Type B pancreatic cell (in vitro differentiated cells): ENCODE measurements around the gene DDR1. TPM values are rescaled to one million over a fixed set of nuclear protein-coding genes. Genes with fewer than 3 reads are reported as not detected.
"Not testable (repeated sequence)": the region's sequence is repeated elsewhere in the genome, so short reads cannot be mapped to it uniquely, and the experiment has no call there.

Experiments used
- DNase-seq: peaks from one replicate; pipeline ENCODE4 v3.0.0; 2021; ENCODE audit warnings: mixed read lengths; ENCODE audit not compliant: unreplicated experiment; ENCODE audit errors: extremely low spot score
- H3K27ac Mint-ChIP-seq: 2 replicates; pipeline ENCODE4 v1.8.0; 2021; ENCODE audit warnings: mild to moderate bottlenecking, mixed read lengths
- H3K27me3 Mint-ChIP-seq: 2 replicates; pipeline ENCODE4 v1.8.0; 2021; ENCODE audit warnings: mixed read lengths
- H3K36me3 Mint-ChIP-seq: 2 replicates; pipeline ENCODE4 v1.8.0; 2021; ENCODE audit warnings: mixed read lengths
- H3K4me1 Mint-ChIP-seq: one replicate; pipeline ENCODE4 v1.8.0; 2021; ENCODE audit warnings: mixed read lengths; ENCODE audit not compliant: unreplicated experiment
- H3K4me3 Mint-ChIP-seq: 2 replicates; pipeline ENCODE4 v1.8.0; 2021; ENCODE audit warnings: mild to moderate bottlenecking, mixed read lengths
- H3K9me3 Mint-ChIP-seq: 2 replicates; pipeline ENCODE4 v1.8.0; 2021; ENCODE audit warnings: mixed read lengths
- CTCF ChIP-seq: fragments of 200-600 bp; sonication (generic); conservative IDR thresholded peaks from 2 replicates; pipeline ENCODE4 v1.5.0; 2021; ENCODE audit warnings: antibody characterized with exemption, mild to moderate bottlenecking
- total RNA-seq: library from RNA; stranded (reverse); gene quantifications from 2 replicates; pipeline ENCODE4 v1.2.1, GENCODE V29; 2021; ENCODE audit warnings: low replicate concordance

The DDR1 gene
- total RNA-seq, 1 donor from 2014 or later: 197 TPM

- Mint-ChIP-seq H3K36me3 (peaks cover 9% of the 10 kb centered on the region), H3K27ac (no peak overlapping the region), H3K4me3 (no peak overlapping the region), H3K27me3 (no peaks in the 10 kb centered on the region), H3K9me3 (no peaks in the 10 kb centered on the region), H3K4me1 (peaks cover 7% of the 10 kb centered on the region)
- no peak for TF ChIP-seq CTCF
- no peak for DNase-seq
Observed at GRCh38 chr6:30897882-30898281, 13.6 kb downstream of the DDR1 start.

GRCh38 chr6:30898750-30899360 lies 14.5 kb downstream of the DDR1 start:
- Mint-ChIP-seq H3K9me3 (no peaks in the 10 kb centered on the region), H3K36me3 (peaks cover 9% of the 10 kb centered on the region), H3K27me3 (no peaks in the 10 kb centered on the region), H3K27ac (no peak overlapping the region), H3K4me3 (no peak overlapping the region), H3K4me1 (peaks cover 8% of the 10 kb centered on the region)
- no peak for TF ChIP-seq CTCF
- no peak for DNase-seq

- TF ChIP-seq CTCF: no peak
- no peaks in the 10 kb centered on the region for H3K36me3 Mint-ChIP-seq
- no peak overlapping the region for H3K4me3 Mint-ChIP-seq
- no peaks in the 10 kb centered on the region for H3K27me3 Mint-ChIP-seq
- H3K9me3 Mint-ChIP-seq: no peaks in the 10 kb centered on the region
- no peak overlapping the region for H3K27ac Mint-ChIP-seq
- peaks cover 8% of the 10 kb centered on the region for H3K4me1 Mint-ChIP-seq
- DNase-seq: no peak
Observed at GRCh38 chr6:30900863-30901417, 16.6 kb downstream of the DDR1 start.

GRCh38 chr6:30901436-30901835 lies 17.1 kb downstream of the DDR1 start:
- no peak for DNase-seq
- no peaks in the 10 kb centered on the region for H3K27me3 Mint-ChIP-seq
- H3K27ac Mint-ChIP-seq: no peak overlapping the region
- H3K9me3 Mint-ChIP-seq: no peaks in the 10 kb centered on the region
- peaks cover 8% of the 10 kb centered on the region for H3K4me1 Mint-ChIP-seq
- no peak overlapping the region for H3K4me3 Mint-ChIP-seq
- H3K36me3 Mint-ChIP-seq: no peaks in the 10 kb centered on the region
- TF ChIP-seq CTCF: no peak

GRCh38 chr6:30902196-30902595 lies 17.9 kb downstream of the DDR1 start:
- H3K27me3 Mint-ChIP-seq, H3K36me3 Mint-ChIP-seq, H3K4me1 Mint-ChIP-seq, H3K27ac Mint-ChIP-seq, DNase-seq, H3K9me3 Mint-ChIP-seq, H3K4me3 Mint-ChIP-seq: not testable (repeated sequence)

GRCh38 chr6:30902709-30903108 lies 18.4 kb downstream of the DDR1 start:
- peaks cover 8% of the 10 kb centered on the region for H3K4me1 Mint-ChIP-seq
- H3K36me3 Mint-ChIP-seq: no peaks in the 10 kb centered on the region
- H3K9me3 Mint-ChIP-seq: no peaks in the 10 kb centered on the region
- no peaks in the 10 kb centered on the region for H3K27me3 Mint-ChIP-seq
- no peak for TF ChIP-seq CTCF
- DNase-seq: no peak
- H3K27ac Mint-ChIP-seq: no peak overlapping the region
- no peak overlapping the region for H3K4me3 Mint-ChIP-seq
